ENCODE measurements around the gene ESPNL.
"Not testable (repeated sequence)": the region's sequence is repeated elsewhere in the genome, so short reads cannot be mapped to it uniquely, and the experiment has no call there.

ESPNL gene

GRCh38 chr2:238114331-238114841, 14.2 kb downstream of the ESPNL start:
- Histone ChIP-seq H3K9me3 (ENCODE audit: insufficient read depth, low read length) (no peaks in the 10 kb centered on the region), H4K20me1 (ENCODE audit: low read depth, low read length) (no peaks in the 10 kb centered on the region), H3K27ac (ENCODE audit: low read depth, low read length) (no peak overlapping the region), H3K9ac (ENCODE audit: low read length) (no peak overlapping the region), H3K79me2 (ENCODE audit: insufficient read depth, low read length) (peaks cover 4% of the 10 kb centered on the region; the same call in 1 of the 2 replicates), H2AFZ (ENCODE audit: low read depth, low read length, severe bottlenecking) (no peak overlapping the region), H3K27me3 (ENCODE audit: low read length) (no peaks in the 10 kb centered on the region), H3K4me3 (ENCODE audit: insufficient read depth, low read length, poor library complexity, severe bottlenecking) (no peak overlapping the region), H3K9me2 (replicated peaks; ENCODE audit: insufficient read depth, low read length) (no peaks in the 10 kb centered on the region), H3K36me3 (ENCODE audit: low read length) (peaks cover 13% of the 10 kb centered on the region; the same call in 1 of the 2 replicates), H3F3A (ENCODE audit: insufficient read depth) (peaks cover 12% of the 10 kb centered on the region), H3K4me2 (ENCODE audit: low read depth, low read length, poor library complexity, severe bottlenecking) (no peak overlapping the region)
- TF ChIP-seq EZH2phosphoT487 (conservative IDR thresholded peaks at IDR 0.05; ENCODE audit: low read length) (no peak), CTCF (IDR thresholded peaks at IDR 0.05; ENCODE audit: insufficient read depth, low read length, poor library complexity, severe bottlenecking) (no peak)

GRCh38 chr2:238114851-238115660, 14.9 kb downstream of the ESPNL start:
- Histone ChIP-seq H3K9ac (ENCODE audit: low read length) (no peak overlapping the region), H2AFZ (ENCODE audit: low read depth, low read length, severe bottlenecking) (no peak overlapping the region), H3K27ac (ENCODE audit: low read depth, low read length) (no peak overlapping the region), H3K4me2 (ENCODE audit: low read depth, low read length, poor library complexity, severe bottlenecking) (no peak overlapping the region), H3K79me2 (ENCODE audit: insufficient read depth, low read length) (peaks cover 4% of the 10 kb centered on the region; the same call in 1 of the 2 replicates), H3K36me3 (ENCODE audit: low read length) (peaks cover 13% of the 10 kb centered on the region; the same call in 1 of the 2 replicates), H3K4me3 (ENCODE audit: insufficient read depth, low read length, poor library complexity, severe bottlenecking) (no peak overlapping the region), H3K9me2 (replicated peaks; ENCODE audit: insufficient read depth, low read length) (no peaks in the 10 kb centered on the region), H4K20me1 (ENCODE audit: low read depth, low read length) (no peaks in the 10 kb centered on the region), H3K27me3 (ENCODE audit: low read length) (no peaks in the 10 kb centered on the region), H3F3A (ENCODE audit: insufficient read depth) (peaks cover 10% of the 10 kb centered on the region; the same call in 1 of the 2 replicates), H3K9me3 (ENCODE audit: insufficient read depth, low read length) (no peaks in the 10 kb centered on the region)
- TF ChIP-seq CTCF (IDR thresholded peaks at IDR 0.05; ENCODE audit: insufficient read depth, low read length, poor library complexity, severe bottlenecking) (no peak), EZH2phosphoT487 (conservative IDR thresholded peaks at IDR 0.05; ENCODE audit: low read length) (no peak)

- not testable (repeated sequence) for H3K9me2 ChIP-seq (replicated peaks; ENCODE audit: insufficient read depth, low read length); H4K20me1 ChIP-seq (ENCODE audit: low read depth, low read length); H3K9ac ChIP-seq (ENCODE audit: low read length); H3K4me2 ChIP-seq (ENCODE audit: low read depth, low read length, poor library complexity, severe bottlenecking); H3F3A ChIP-seq (ENCODE audit: insufficient read depth); H3K9me3 ChIP-seq (ENCODE audit: insufficient read depth, low read length); H3K79me2 ChIP-seq (ENCODE audit: insufficient read depth, low read length); H3K27ac ChIP-seq (ENCODE audit: low read depth, low read length); H3K4me3 ChIP-seq (ENCODE audit: insufficient read depth, low read length, poor library complexity, severe bottlenecking); H2AFZ ChIP-seq (ENCODE audit: low read depth, low read length, severe bottlenecking); H3K27me3 ChIP-seq (ENCODE audit: low read length)
- peaks cover 13% of the 10 kb centered on the region; the same call in 1 of the 2 replicates for H3K36me3 ChIP-seq (ENCODE audit: low read length)
These were observed 15.6 kb downstream of the ESPNL start for GRCh38 chr2:238115709-238116108.

All from SU-DHL-6 (cell line).